HCT116 (cell line): ENCODE measurements around the gene CARD9. TPM values are rescaled to one million over a fixed set of nuclear protein-coding genes. Genes with fewer than 3 reads are reported as not detected.

Experiments used
- ATAC-seq: fragments of 200-7000 bp; cut with Tn5 transposase; 2 replicates; pipeline ENCODE4 v1.9.1; 2020; ENCODE audit warnings: mild to moderate bottlenecking, moderate library complexity
- BruUV-seq: library from RNA; stranded (reverse); fragments of 400-500 nt; replicated peaks from 2 replicates; lab custom pipeline; 2021; lab: Mats Ljungman, UMichigan
- CTCF ChIA-PET: fragments of 300-600 bp; sonication (Branson Sonifier 250); formaldehyde crosslinking; loops from one replicate; lab custom pipeline; 2021; ENCODE audit warnings: antibody characterized with exemption; lab: Charles Lee
- POLR2A ChIA-PET: fragments of 300-600, 350-600 bp; sonication (Branson Sonifier 250); formaldehyde crosslinking; loops from one replicate; lab custom pipeline; 2021; ENCODE audit warnings: antibody characterized with exemption; lab: Charles Lee
- RAD21 ChIA-PET, 2 experiments: fragments of 300-600 bp; sonication (Branson Sonifier 250); formaldehyde crosslinking; loops; one replicate each; lab custom pipeline; 2023; ENCODE audit warnings: low total read pairs in 2 of 2; ENCODE audit not compliant: uncharacterized antibody in 2 of 2, unreplicated experiment in 2 of 2, low non-redundant PET in 1 of 2; lab: Charles Lee
- DNase-seq: peaks from one replicate; pipeline ENCODE4 v3.0.0-alpha.2; 2010; ENCODE audit warnings: low read depth, low spot score
- H2AFZ ChIP-seq: fragments of 200-600 bp; shearing (Covaris generic), sonication (generic); 2 replicates; pipeline ENCODE4 v1.6.1; 2017; ENCODE audit warnings: low read depth, mixed run types, mixed read lengths, antibody characterized with exemption, low read length; ENCODE audit not compliant: poor library complexity, severe bottlenecking
- H3K27ac ChIP-seq: 2 replicates; pipeline ENCODE4 v1.5.1; 2012; ENCODE audit warnings: low read depth, low read length
- H3K27me3 ChIP-seq: fragments of 200-600 bp; sonication (generic); 2 replicates; pipeline ENCODE4 v1.6.1; 2016; ENCODE audit warnings: mixed run types, low read length, mixed read lengths; ENCODE audit not compliant: insufficient read depth
- H3K36me3 ChIP-seq, 2 experiments: fragments of 200-500 bp in 1 of 2; fragments of 200-600 bp in 1 of 2; sonication (Bioruptor generic) in 1 of 2; sonication (generic) in 1 of 2; 2 replicates each; pipeline versions ENCODE4 v1.5.1 to v1.6.1; 2014 to 2016; ENCODE audit warnings: low read length in 2 of 2, inconsistent platforms in 1 of 2, mixed read lengths in 1 of 2, mixed run types in 1 of 2; ENCODE audit not compliant: insufficient read depth in 2 of 2, control insufficient read depth in 1 of 2
- H3K4me1 ChIP-seq, 2 experiments: fragments of 200-600 bp in 1 of 2; sonication (generic) in 1 of 2; 2 replicates each; pipeline versions ENCODE4 v1.5.1 to v1.6.1; 2012 to 2017; ENCODE audit warnings: low read length in 2 of 2, inconsistent platforms in 1 of 2, mild to moderate bottlenecking in 1 of 2, mixed read lengths in 1 of 2, mixed run types in 1 of 2, moderate library complexity in 1 of 2; ENCODE audit not compliant: insufficient read depth in 2 of 2, control insufficient read depth in 1 of 2
- H3K4me2 ChIP-seq: fragments of 200-600 bp; sonication (generic); 2 replicates; pipeline ENCODE4 v1.6.1; 2017; ENCODE audit warnings: mixed run types, low read length, mixed read lengths
- H3K4me3 ChIP-seq, 2 experiments: fragments of 200-600 bp in 1 of 2; sonication (generic) in 1 of 2; replicated peaks in 1 of 2; 2 replicates each; pipeline ENCODE4 v1.5.1; 2011 to 2016; ENCODE audit warnings: low read length in 2 of 2, control low read depth in 1 of 2, low read depth in 1 of 2, mild to moderate bottlenecking in 1 of 2, mixed read lengths in 1 of 2, mixed run types in 1 of 2
- H3K79me2 ChIP-seq: fragments of 200-600 bp; sonication (generic); 2 replicates; pipeline ENCODE4 v1.6.1; 2017; ENCODE audit warnings: mild to moderate bottlenecking, mixed run types, low read length, moderate library complexity, mixed read lengths; ENCODE audit not compliant: insufficient read depth
- H3K9ac ChIP-seq: fragments of 200-600 bp; sonication (generic); 2 replicates; pipeline ENCODE4 v1.6.1; 2016; ENCODE audit warnings: low read length, mixed read lengths
- H3K9me2 ChIP-seq: fragments of 200-600 bp; sonication (generic), shearing (Covaris generic); 2 replicates; pipeline ENCODE4 v1.6.1; 2017; ENCODE audit warnings: mixed run types, mild to moderate bottlenecking, moderate library complexity; ENCODE audit not compliant: insufficient read depth
- H3K9me3 ChIP-seq, 2 experiments: fragments of 200-500 bp in 1 of 2; fragments of 200-600 bp in 1 of 2; sonication (Bioruptor generic) in 1 of 2; sonication (generic) in 1 of 2; 2 replicates each; pipeline ENCODE4 v1.6.1; 2014 to 2017; ENCODE audit warnings: low read length in 2 of 2, mixed read lengths in 2 of 2, inconsistent platforms in 1 of 2, low read depth in 1 of 2, mild to moderate bottlenecking in 1 of 2, mixed run types in 1 of 2, moderate library complexity in 1 of 2; ENCODE audit not compliant: control insufficient read depth in 1 of 2, insufficient read depth in 1 of 2
- H4K20me1 ChIP-seq: fragments of 200-600 bp; sonication (generic), shearing (Covaris generic); 2 replicates; pipeline ENCODE4 v1.6.1; 2017; ENCODE audit warnings: mixed run types, mild to moderate bottlenecking, moderate library complexity; ENCODE audit not compliant: insufficient read depth
- ATF3 ChIP-seq: IDR thresholded peaks from 2 replicates; pipeline ENCODE4 v1.6.1; 2012
- CBX3 ChIP-seq: IDR thresholded peaks from 2 replicates; pipeline ENCODE4 v1.6.1; 2012; ENCODE audit warnings: low read depth
- EZH2 ChIP-seq: fragments of 200-600 bp; sonication (generic); IDR thresholded peaks from 2 replicates; pipeline ENCODE4 v1.6.1; 2017; ENCODE audit warnings: antibody characterized with exemption, mixed run types
- MAX ChIP-seq: IDR thresholded peaks from 2 replicates; pipeline ENCODE4 v1.6.1; 2012
- POLR2AphosphoS5 ChIP-seq: IDR thresholded peaks from 2 replicates; pipeline ENCODE4 v1.6.1; 2011; ENCODE audit warnings: mild to moderate bottlenecking, low read depth, low read length, moderate library complexity
- RAD21 ChIP-seq: IDR thresholded peaks from 2 replicates; pipeline ENCODE4 v1.6.1; 2012; ENCODE audit warnings: low read depth, mild to moderate bottlenecking
- SIN3A ChIP-seq: IDR thresholded peaks from 2 replicates; pipeline ENCODE4 v1.6.1; 2012; ENCODE audit warnings: low read depth
- SP1 ChIP-seq: IDR thresholded peaks from 2 replicates; pipeline ENCODE4 v1.6.1; 2012; ENCODE audit warnings: low read depth
- TCF7L2 ChIP-seq: IDR thresholded peaks from 2 replicates; pipeline ENCODE4 v1.7.0; 2011; ENCODE audit warnings: borderline replicate concordance, inconsistent platforms; ENCODE audit not compliant: insufficient read depth, insufficient read length; ENCODE audit errors: extremely low read depth
- ZNF274 ChIP-seq: fragments of 200-500 bp; sonication (Bioruptor generic); IDR thresholded peaks from 2 replicates; pipeline ENCODE4 v1.6.1; 2014; ENCODE audit warnings: mild to moderate bottlenecking, low read depth, low read length, inconsistent platforms
- intact Hi-C: fragments of 100-400 bp; cut with micrococcal nuclease; formaldehyde crosslinking; loops from 2 replicates; pipeline ENCODE4 v1.10.0; 2022
- total RNA-seq: library from RNA; stranded (reverse); gene quantifications from one replicate; pipeline ENCODE4 v1.2.1, GENCODE V29; 2021; ENCODE audit not compliant: unreplicated experiment

Gene CARD9
- total RNA-seq, 1 experiment from 2014 or later, result 1.2 TPM

GRCh38 chr9:136318111-136318775, 55.2 kb downstream of the CARD9 start (continued):
- TF ChIP-seq POLR2AphosphoS5 (no peak), CBX3 (no peak), RAD21 (no peak), EZH2 (no peak), SP1 (no peak), ZNF274 (no peak), ATF3 (no peak), MAX (no peak)

GRCh38 chr9:136317695-136318094, 55.8 kb downstream of the CARD9 start:
- H3K79me2 ChIP-seq, result no peaks in the 10 kb centered on the region
- no peaks in the 10 kb centered on the region for H4K20me1 ChIP-seq
- peaks cover 10 to 21% of the 10 kb centered on the region in 2 experiments; a peak in 2 of 4 replicates for H3K9me3 ChIP-seq
- no peaks in the 10 kb centered on the region for H3K36me3 ChIP-seq
- DNase-seq, result no peak
- CTCF ChIA-PET, result no interaction called here
- no peaks in the 10 kb centered on the region for H3K27me3 ChIP-seq
- intact Hi-C loops, result no loop called here
- POLR2A ChIA-PET, result no interaction called here
- no peaks in the 10 kb centered on the region for H3K4me1 ChIP-seq
- no peaks in the 10 kb centered on the region for H3K9me2 ChIP-seq
- no peak overlapping the region for H2AFZ ChIP-seq
- no peak for ATAC-seq
- H3K4me3 ChIP-seq, result no peak overlapping the region
- TF ChIP-seq POLR2AphosphoS5, result no peak
- no peak for TF ChIP-seq MAX
- no peak for TF ChIP-seq SIN3A
- no peak for TF ChIP-seq TCF7L2
- no peak overlapping the region for H3K27ac ChIP-seq
- H3K4me2 ChIP-seq, result no peak overlapping the region
- RAD21 ChIA-PET, result no interaction called here
- BruUV-seq, result no TSS peak
- no peak overlapping the region for H3K9ac ChIP-seq
